Osteocyte (in vitro differentiated cells): ENCODE data around the gene HEXB. TPM values are rescaled to one million over a fixed set of nuclear protein-coding genes. Genes with fewer than 3 reads are reported as not detected.
"Not testable (repeated sequence)": the region's sequence is repeated elsewhere in the genome, so short reads cannot be mapped to it uniquely, and the experiment has no call there.

Experiments used
- DNase-seq: peaks from one replicate; pipeline ENCODE4 v3.0.0; 2021; ENCODE audit warnings: mixed read lengths; ENCODE audit not compliant: unreplicated experiment; ENCODE audit errors: extremely low spot score
- H3K27ac Mint-ChIP-seq: one replicate; pipeline ENCODE4 v1.8.0; 2021; ENCODE audit warnings: mild to moderate bottlenecking, mixed read lengths; ENCODE audit not compliant: unreplicated experiment
- H3K27me3 Mint-ChIP-seq: one replicate; pipeline ENCODE4 v1.8.0; 2021; ENCODE audit warnings: mixed read lengths; ENCODE audit not compliant: unreplicated experiment
- H3K36me3 Mint-ChIP-seq: one replicate; pipeline ENCODE4 v1.8.0; 2021; ENCODE audit warnings: mixed read lengths; ENCODE audit not compliant: unreplicated experiment
- H3K4me1 Mint-ChIP-seq: one replicate; pipeline ENCODE4 v1.8.0; 2021; ENCODE audit warnings: mixed read lengths; ENCODE audit not compliant: unreplicated experiment
- H3K4me3 Mint-ChIP-seq: one replicate; pipeline ENCODE4 v1.8.0; 2021; ENCODE audit warnings: mild to moderate bottlenecking, moderate library complexity, mixed read lengths; ENCODE audit not compliant: unreplicated experiment
- H3K9me3 Mint-ChIP-seq: one replicate; pipeline ENCODE4 v1.8.0; 2021; ENCODE audit warnings: mixed read lengths; ENCODE audit not compliant: unreplicated experiment
- total RNA-seq: library from RNA; stranded (reverse); gene quantifications from 2 replicates; pipeline ENCODE4 v1.2.1, GENCODE V29; 2021
- TF ChIP-seq, protein P1 (sequence below): fragments of 200-600 bp; sonication (generic); IDR thresholded peaks from 2 replicates; pipeline ENCODE4 v1.5.0; 2021; ENCODE audit warnings: antibody characterized with exemption, mild to moderate bottlenecking, moderate library complexity

HEXB gene
- total RNA-seq, 1 donor from 2014 or later = 153 TPM

- H3K4me1 Mint-ChIP-seq = peaks cover 29% of the 10 kb centered on the region
- no peaks in the 10 kb centered on the region for H3K36me3 Mint-ChIP-seq
- no peaks in the 10 kb centered on the region for H3K9me3 Mint-ChIP-seq
- no peak overlapping the region for H3K27ac Mint-ChIP-seq
- peaks cover under 1% of the 10 kb centered on the region for H3K27me3 Mint-ChIP-seq
- no peak overlapping the region for H3K4me3 Mint-ChIP-seq
- TF ChIP-seq, protein P1, sequence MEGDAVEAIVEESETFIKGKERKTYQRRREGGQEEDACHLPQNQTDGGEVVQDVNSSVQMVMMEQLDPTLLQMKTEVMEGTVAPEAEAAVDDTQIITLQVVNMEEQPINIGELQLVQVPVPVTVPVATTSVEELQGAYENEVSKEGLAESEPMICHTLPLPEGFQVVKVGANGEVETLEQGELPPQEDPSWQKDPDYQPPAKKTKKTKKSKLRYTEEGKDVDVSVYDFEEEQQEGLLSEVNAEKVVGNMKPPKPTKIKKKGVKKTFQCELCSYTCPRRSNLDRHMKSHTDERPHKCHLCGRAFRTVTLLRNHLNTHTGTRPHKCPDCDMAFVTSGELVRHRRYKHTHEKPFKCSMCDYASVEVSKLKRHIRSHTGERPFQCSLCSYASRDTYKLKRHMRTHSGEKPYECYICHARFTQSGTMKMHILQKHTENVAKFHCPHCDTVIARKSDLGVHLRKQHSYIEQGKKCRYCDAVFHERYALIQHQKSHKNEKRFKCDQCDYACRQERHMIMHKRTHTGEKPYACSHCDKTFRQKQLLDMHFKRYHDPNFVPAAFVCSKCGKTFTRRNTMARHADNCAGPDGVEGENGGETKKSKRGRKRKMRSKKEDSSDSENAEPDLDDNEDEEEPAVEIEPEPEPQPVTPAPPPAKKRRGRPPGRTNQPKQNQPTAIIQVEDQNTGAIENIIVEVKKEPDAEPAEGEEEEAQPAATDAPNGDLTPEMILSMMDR = no peak
- no peak for DNase-seq
Measured at GRCh38 chr5:74670396-74671038, 14.5 kb upstream of the HEXB start.

DNA sequence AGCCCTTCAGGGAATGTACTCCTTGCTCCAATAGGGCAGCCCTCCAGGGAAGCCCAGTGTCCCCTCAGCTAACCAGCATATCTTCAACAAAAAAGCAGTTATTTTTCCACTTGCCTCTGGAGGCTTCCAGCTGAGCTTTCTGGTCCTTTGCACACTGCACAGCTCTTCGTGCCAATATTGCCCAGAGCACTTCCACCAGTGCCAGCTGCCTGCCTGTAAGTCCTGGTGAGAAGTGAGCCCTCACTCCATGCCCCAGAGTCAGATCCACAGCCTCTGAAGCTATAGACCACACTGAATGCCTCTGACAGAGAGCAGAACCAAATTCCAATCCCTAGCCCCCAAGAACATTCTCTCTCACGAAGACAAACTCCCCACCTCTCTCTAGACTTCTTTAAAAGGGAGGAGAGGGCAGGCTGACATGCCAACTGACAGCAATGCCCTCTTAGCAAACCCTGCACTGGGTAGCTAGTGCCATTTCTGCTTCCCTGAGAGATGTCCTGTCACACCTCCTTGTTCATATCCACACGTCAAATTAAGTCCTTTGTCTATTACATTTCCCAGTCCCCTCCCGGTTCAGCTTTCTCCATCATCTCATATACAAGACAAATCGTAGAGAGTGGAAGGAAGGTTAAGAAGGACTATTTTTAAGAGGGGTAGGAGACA, 12.7 kb upstream of the HEXB start:
- H3K9me3 Mint-ChIP-seq = no peaks in the 10 kb centered on the region
- DNase-seq = no peak
- no peak overlapping the region for H3K4me3 Mint-ChIP-seq
- TF ChIP-seq, protein P1 = no peak
- H3K27me3 Mint-ChIP-seq = no peaks in the 10 kb centered on the region
- H3K4me1 Mint-ChIP-seq = peaks cover 32% of the 10 kb centered on the region
- no peak overlapping the region for H3K27ac Mint-ChIP-seq
- no peaks in the 10 kb centered on the region for H3K36me3 Mint-ChIP-seq

DNA sequence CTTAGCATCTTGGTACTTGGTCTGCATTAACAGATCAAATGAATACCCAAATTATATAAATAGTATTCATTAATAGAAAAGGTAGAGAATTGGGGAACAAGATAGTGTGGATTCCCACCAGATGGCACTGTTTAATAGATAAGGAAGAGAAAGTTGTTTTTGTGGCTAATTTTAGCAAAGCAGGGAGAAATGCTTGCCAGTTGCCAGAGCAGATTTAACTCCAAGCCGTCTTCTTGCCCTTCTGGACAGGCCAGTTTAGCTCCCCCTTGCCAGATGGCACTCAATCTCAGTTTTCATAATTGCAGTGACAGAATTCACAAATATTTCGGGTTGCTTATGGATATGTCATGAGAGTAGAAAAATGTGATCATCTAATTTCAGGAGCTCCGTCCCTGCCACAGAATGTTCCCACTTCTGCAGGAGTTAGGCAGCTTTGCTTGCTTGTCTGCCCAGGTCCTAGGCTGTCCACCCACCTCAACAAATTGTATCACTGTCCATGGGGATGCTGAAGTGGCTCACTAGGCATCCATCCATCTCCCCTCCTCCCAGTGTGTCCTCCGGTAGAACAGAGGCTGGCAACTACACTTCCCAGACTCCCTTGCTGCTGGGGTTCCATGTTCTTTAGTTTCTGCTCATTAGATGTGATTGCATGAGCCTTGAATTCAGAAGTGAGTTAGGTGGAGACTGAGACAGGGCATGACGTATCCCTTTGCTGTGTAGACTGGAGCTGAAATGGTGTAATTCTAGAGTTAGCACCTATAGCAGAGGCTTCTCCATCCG, 11.8 kb upstream of the HEXB start:
- no peak for DNase-seq
- Mint-ChIP-seq H3K4me1 (peaks cover 27% of the 10 kb centered on the region), H3K36me3 (no peaks in the 10 kb centered on the region), H3K4me3 (no peak overlapping the region), H3K27ac (no peak overlapping the region), H3K9me3 (no peaks in the 10 kb centered on the region), H3K27me3 (no peaks in the 10 kb centered on the region)
- TF ChIP-seq, protein P1 = peak; percentile 64

- not testable (repeated sequence) for H3K9me3 Mint-ChIP-seq, H3K27me3 Mint-ChIP-seq, H3K36me3 Mint-ChIP-seq, H3K4me3 Mint-ChIP-seq, H3K27ac Mint-ChIP-seq, DNase-seq
- peaks cover 27% of the 10 kb centered on the region for H3K4me1 Mint-ChIP-seq
Measured at GRCh38 chr5:74676466-74676865, 8.6 kb upstream of the HEXB start.

DNA sequence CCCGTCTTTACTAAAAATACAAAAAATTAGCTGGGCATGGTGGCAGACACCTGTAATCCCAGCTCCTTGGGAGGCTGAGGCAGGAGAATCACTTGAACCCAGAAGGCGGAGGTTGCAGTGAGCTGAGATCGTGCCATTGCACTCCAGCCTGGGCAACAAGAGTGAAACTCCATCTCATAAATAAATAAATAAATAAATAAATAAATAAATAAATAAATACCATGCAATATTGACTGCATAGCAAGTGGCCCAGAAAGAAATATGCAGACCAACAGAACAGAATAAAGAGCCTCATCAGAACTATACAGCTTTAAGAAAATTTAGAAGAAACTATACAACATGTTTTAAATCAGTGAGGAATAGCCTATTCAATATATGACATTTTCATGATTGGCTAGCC, 6.9 kb upstream of the HEXB start:
- H3K4me3 Mint-ChIP-seq, H3K9me3 Mint-ChIP-seq, H3K36me3 Mint-ChIP-seq, H3K27ac Mint-ChIP-seq, H3K27me3 Mint-ChIP-seq, DNase-seq: not testable (repeated sequence)
- peaks cover 13% of the 10 kb centered on the region for H3K4me1 Mint-ChIP-seq

GRCh38 chr5:74679300-74679699, 5.7 kb upstream of the HEXB start:
- H3K36me3 Mint-ChIP-seq, H3K9me3 Mint-ChIP-seq, H3K27me3 Mint-ChIP-seq, H3K4me1 Mint-ChIP-seq, H3K4me3 Mint-ChIP-seq, H3K27ac Mint-ChIP-seq, DNase-seq: not testable (repeated sequence)
